A549 (cell line): Measurements from ENCODE around the gene ELAC2. TPM values are rescaled to one million over a fixed set of nuclear protein-coding genes. Genes with fewer than 3 reads are reported as not detected.

Experiments used
- ATAC-seq, 2 experiments: fragments of 200-7000 bp in 1 of 2; fragments of >200 bp in 1 of 2; cut with Nextera tagmentation in 1 of 2; cut with Tn5 transposase in 1 of 2; 3 replicates each; pipeline versions ENCODE4 v1.8.0 to v1.9.1; 2018 to 2020; ENCODE audit warnings: mild to moderate bottlenecking in 1 of 2, moderate library complexity in 1 of 2
- CTCF ChIA-PET: fragments of 300-600 bp; sonication (Branson Sonifier 250); formaldehyde crosslinking; extraction: SDS; loops from one replicate; lab custom pipeline; 2021; ENCODE audit warnings: antibody characterized with exemption, inconsistent platforms; lab: Yijun Ruan, JAX
- POLR2A ChIA-PET: fragments of 350-600 bp; formaldehyde crosslinking; extraction: SDS; loops from one replicate; lab custom pipeline; 2021; ENCODE audit warnings: antibody characterized with exemption, inconsistent platforms; lab: Yijun Ruan, JAX
- DNase-seq, 2 experiments: peaks; one replicate each; pipeline versions ENCODE4 v3.0.0 to v3.0.0-alpha.2; 2011 to 2016; ENCODE audit warnings: low read depth in 1 of 2, low spot score in 1 of 2
- FAIRE-seq: peaks from 2 replicates; lab custom pipeline; 2011; peaks lifted over from hg19 to GRCh38; lab: Jason Lieb, UNC
- H3K27ac ChIP-seq, 2 experiments: fragments of >200 bp; sonication (Bioruptor Twin); formaldehyde crosslinking; 3 replicates each; pipeline ENCODE4 v1.5.1; 2016 to 2017
- H3K4me1 ChIP-seq: fragments of >200 bp; sonication (Bioruptor Twin); formaldehyde crosslinking; 3 replicates; pipeline ENCODE4 v1.6.1; 2016
- H3K4me2 ChIP-seq: fragments of >200 bp; sonication (Bioruptor Twin); formaldehyde crosslinking; 3 replicates; pipeline ENCODE4 v1.6.1; 2016
- H3K4me3 ChIP-seq: fragments of >200 bp; sonication (Bioruptor Twin); formaldehyde crosslinking; 3 replicates; pipeline ENCODE4 v1.5.1; 2016
- H3K9me3 ChIP-seq: fragments of >200 bp; sonication (Bioruptor Twin); formaldehyde crosslinking; 3 replicates; pipeline ENCODE4 v1.6.1; 2016
- CBX2 ChIP-seq: fragments of 200-600 bp; sonication (generic); IDR thresholded peaks from 2 replicates; pipeline ENCODE4 v1.6.1; 2016; ENCODE audit warnings: low read depth, mild to moderate bottlenecking, borderline replicate concordance
- CBX8 ChIP-seq: fragments of 200-600 bp; sonication (generic); IDR thresholded peaks from 2 replicates; pipeline ENCODE4 v1.6.1; 2016
- CEBPB ChIP-seq, 2 experiments: fragments of >200 bp in 1 of 2; sonication (Bioruptor Twin) in 1 of 2; formaldehyde crosslinking in 1 of 2; IDR thresholded peaks; 2 replicates each; pipeline ENCODE4 v1.6.1; 2012 to 2016
- EP300 ChIP-seq, 2 experiments: fragments of >200 bp; sonication (Bioruptor Twin); formaldehyde crosslinking; IDR thresholded peaks; 2 replicates in 1 of 2; 3 replicates in 1 of 2; pipeline ENCODE4 v1.6.1; 2016 to 2017
- FOSL2 ChIP-seq, 2 experiments: fragments of 450-650 bp in 1 of 2; fragments of >200 bp in 1 of 2; sonication (Bioruptor Twin) in 1 of 2; formaldehyde crosslinking; IDR thresholded peaks; 2 replicates each; pipeline versions ENCODE4 v1.5.0 to v1.6.1; 2016 to 2020; ENCODE audit warnings: mild to moderate bottlenecking in 1 of 2, moderate library complexity in 1 of 2
- GATA3 ChIP-seq: IDR thresholded peaks from 2 replicates; pipeline ENCODE4 v1.6.1; 2012; ENCODE audit warnings: borderline replicate concordance
- HDAC2 ChIP-seq: fragments of 200-600 bp; sonication (generic); IDR thresholded peaks from 2 replicates; pipeline ENCODE4 v1.6.1; 2016
- HOXB5 ChIP-seq: fragments of 250-450 bp; sonication (Bioruptor Pico); IDR thresholded peaks from 2 replicates; pipeline ENCODE4 v1.5.0; 2020; ENCODE audit warnings: mild to moderate bottlenecking, moderate library complexity
- JUNB ChIP-seq: fragments of >200 bp; sonication (Bioruptor Twin); formaldehyde crosslinking; IDR thresholded peaks from 2 replicates; pipeline ENCODE4 v1.6.1; 2016
- KDM5A ChIP-seq: fragments of 200-600 bp; sonication (generic); IDR thresholded peaks from 2 replicates; pipeline ENCODE4 v1.6.1; 2016; ENCODE audit warnings: antibody characterized with exemption, mild to moderate bottlenecking
- MAFK ChIP-seq: fragments of 450-650 bp; IDR thresholded peaks from 2 replicates; pipeline ENCODE4 v1.6.1; 2014; ENCODE audit not compliant: partially characterized antibody
- MAZ ChIP-seq: fragments of 150-350 bp; IDR thresholded peaks from 2 replicates; pipeline ENCODE4 v1.6.1; 2014; ENCODE audit warnings: antibody characterized with exemption, low read depth, low read length, borderline replicate concordance
- NPAS2 ChIP-seq: fragments of 250-450 bp; sonication (Bioruptor Pico); IDR thresholded peaks from 2 replicates; pipeline ENCODE4 v1.8.0; 2022; ENCODE audit warnings: mild to moderate bottlenecking, moderate library complexity, borderline replicate concordance
- POLR2AphosphoS2 ChIP-seq: conservative IDR thresholded peaks from 2 replicates; pipeline ENCODE4 v1.6.1; 2012; ENCODE audit warnings: low read length, improper control_type of control experiment, inconsistent platforms
- RAD21 ChIP-seq, 2 experiments: fragments of >200 bp in 1 of 2; sonication (Bioruptor Twin) in 1 of 2; formaldehyde crosslinking in 1 of 2; IDR thresholded peaks in 1 of 2; conservative IDR thresholded peaks in 1 of 2; 2 replicates in 1 of 2; 3 replicates in 1 of 2; pipeline ENCODE4 v1.6.1; 2012 to 2018; ENCODE audit warnings: inconsistent platforms in 1 of 2
- RCOR1 ChIP-seq: fragments of 150-350 bp; IDR thresholded peaks from 2 replicates; pipeline ENCODE4 v1.6.1; 2014; ENCODE audit warnings: antibody characterized with exemption, low read length, low read depth
- RFX5 ChIP-seq: fragments of 450-650 bp; IDR thresholded peaks from 2 replicates; pipeline ENCODE4 v1.7.1; 2014; ENCODE audit warnings: antibody characterized with exemption, mild to moderate bottlenecking, moderate library complexity
- SREBF2 ChIP-seq: fragments of 450-650 bp; IDR thresholded peaks from 2 replicates; pipeline ENCODE4 v1.6.1; 2014; ENCODE audit warnings: mild to moderate bottlenecking, moderate library complexity
- TFCP2L1 ChIP-seq: fragments of 250-450 bp; sonication (Bioruptor Pico); IDR thresholded peaks from 2 replicates; pipeline ENCODE4 v1.5.0; 2021; ENCODE audit warnings: mild to moderate bottlenecking
- TP53 ChIP-seq: fragments of 250-450 bp; sonication (Bioruptor Pico); IDR thresholded peaks from 2 replicates; pipeline ENCODE4 v1.5.0; 2021; ENCODE audit warnings: mild to moderate bottlenecking, moderate library complexity
- USF2 ChIP-seq: fragments of 450-650 bp; IDR thresholded peaks from 2 replicates; pipeline ENCODE4 v1.6.1; 2014; ENCODE audit warnings: antibody characterized with exemption
- ZSCAN20 ChIP-seq: fragments of 250-450 bp; sonication (Bioruptor Pico); IDR thresholded peaks from 2 replicates; pipeline ENCODE4 v1.8.0; 2022; ENCODE audit warnings: mild to moderate bottlenecking, moderate library complexity
- WGBS: methylation state at CpG from one replicate; pipeline ENCODE4 v1.1.6; 2017; ENCODE audit errors: missing lambda C conversion rate; 5-methylcytosine and 5-hydroxymethylcytosine counted together
- polyA plus RNA-seq, 4 experiments: library from polyadenylated mRNA; depleted of rRNA in 3 of 4; stranded (reverse); fragments of >200 nt; fragmentation: RNase III in 1 of 4; extraction: RNeasy Plus Mini Kit Qiagen cat#74134 plus additional on column Dnase treatment in 1 of 4; gene quantifications; 2 replicates in 3 of 4; 3 replicates in 1 of 4; pipeline ENCODE4 v1.2.3, GENCODE V29; 2011 to 2017
- TF ChIP-seq, protein P1 (sequence below): fragments of 250-450 bp; sonication (Bioruptor Pico); IDR thresholded peaks from 2 replicates; pipeline ENCODE4 v1.5.0; 2020; ENCODE audit warnings: low read depth, mild to moderate bottlenecking, moderate library complexity
- TF ChIP-seq, protein P2 (sequence below): fragments of >200 bp; sonication (Bioruptor Twin); formaldehyde crosslinking; IDR thresholded peaks from 3 replicates; pipeline ENCODE4 v1.6.1; 2016
- TF ChIP-seq, protein P3 (sequence below): fragments of 150-350 bp; IDR thresholded peaks from 2 replicates; pipeline ENCODE4 v1.6.1; 2014; ENCODE audit warnings: low read depth, mild to moderate bottlenecking, low read length

The ELAC2 gene
- polyA plus RNA-seq, 2 of the 4 experiments (the other 2 are of a cell fraction) = 97.9 to 106 TPM

GRCh38 chr17:12963505-12963904 lies 54.3 kb downstream of the ELAC2 start (continued):
- TF ChIP-seq TFCP2L1 (CRISPR knock-in tag) (no peak), EP300 (IDR thresholded peaks at IDR 0.05) (no peak), RAD21 (conservative IDR thresholded peaks at IDR 0.05 in 1 of 2, IDR thresholded peaks at IDR 0.05 in 1 of 2) (no peak), JUNB (no peak), MAFK (no peak), HOXB5 (CRISPR knock-in tag) (no peak), ZSCAN20 (CRISPR knock-in tag) (no peak)
- TF ChIP-seq, all 56 proteins: peak for 0

- ChIA-PET POLR2A (no interaction called here), CTCF (interaction anchor here (1.2 to 1.7 kb wide), 3 partner anchors 9 to 62 kb away, joined by 3 to 5 read pairs (median 4); no protein-coding TSS in a partner anchor)
- no peaks in the 10 kb centered on the region for H3K4me1 ChIP-seq
- TF ChIP-seq CEBPB (IDR thresholded peaks at IDR 0.05) (no peak), RFX5 (no peak), ZSCAN20 (CRISPR knock-in tag) (no peak), MAZ (no peak), POLR2AphosphoS2 (no peak), GATA3 (no peak), RAD21 (conservative IDR thresholded peaks at IDR 0.05 in 1 of 2, IDR thresholded peaks at IDR 0.05 in 1 of 2) (no peak), SREBF2 (no peak), CBX8 (no peak), CBX2 (no peak)
- no peak overlapping the region for H3K4me2 ChIP-seq
- WGBS = 87% methylated on average over 4 of the region's 4 CpGs
- no peak for FAIRE-seq
- ATAC-seq = no peak
- 0 out of 3 replicates have a peak, but pooled peaks cover 5% of the 10 kb centered on the region for H3K9me3 ChIP-seq
- no peak overlapping the region for H3K4me3 ChIP-seq
- H3K27ac ChIP-seq = no peak overlapping the region
- no peak for DNase-seq
Measured at GRCh38 chr17:12961655-12962054, 56.2 kb downstream of the ELAC2 start.

- no peak for DNase-seq
- no peak overlapping the region for H3K27ac ChIP-seq
- FAIRE-seq = no peak
- CTCF ChIA-PET = interaction anchor here (0.5 to 2.0 kb wide), 2 partner anchors 43 to 1676 kb away, joined by 3 to 5 read pairs; no protein-coding TSS in a partner anchor
- no peak overlapping the region for H3K4me3 ChIP-seq
- POLR2A ChIA-PET = no interaction called here
- no peak for ATAC-seq
- H3K4me2 ChIP-seq = no peak overlapping the region
- H3K4me1 ChIP-seq = no peaks in the 10 kb centered on the region
- TF ChIP-seq, protein P1, sequence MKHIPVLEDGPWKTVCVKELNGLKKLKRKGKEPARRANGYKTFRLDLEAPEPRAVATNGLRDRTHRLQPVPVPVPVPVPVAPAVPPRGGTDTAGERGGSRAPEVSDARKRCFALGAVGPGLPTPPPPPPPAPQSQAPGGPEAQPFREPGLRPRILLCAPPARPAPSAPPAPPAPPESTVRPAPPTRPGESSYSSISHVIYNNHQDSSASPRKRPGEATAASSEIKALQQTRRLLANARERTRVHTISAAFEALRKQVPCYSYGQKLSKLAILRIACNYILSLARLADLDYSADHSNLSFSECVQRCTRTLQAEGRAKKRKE (CRISPR knock-in tag) = no peak
- TF ChIP-seq FOSL2 (IDR thresholded peaks at IDR 0.05) = no peak
- no peak for TF ChIP-seq FOSL2 (CRISPR knock-in tag; IDR thresholded peaks at IDR 0.05)
- TF ChIP-seq GATA3 = no peak
- no peak for TF ChIP-seq USF2
- TF ChIP-seq RCOR1 = no peak
- no peak for TF ChIP-seq ZSCAN20 (CRISPR knock-in tag)
- TF ChIP-seq NPAS2 = no peak
- no peak for TF ChIP-seq KDM5A
- TF ChIP-seq, protein P2, sequence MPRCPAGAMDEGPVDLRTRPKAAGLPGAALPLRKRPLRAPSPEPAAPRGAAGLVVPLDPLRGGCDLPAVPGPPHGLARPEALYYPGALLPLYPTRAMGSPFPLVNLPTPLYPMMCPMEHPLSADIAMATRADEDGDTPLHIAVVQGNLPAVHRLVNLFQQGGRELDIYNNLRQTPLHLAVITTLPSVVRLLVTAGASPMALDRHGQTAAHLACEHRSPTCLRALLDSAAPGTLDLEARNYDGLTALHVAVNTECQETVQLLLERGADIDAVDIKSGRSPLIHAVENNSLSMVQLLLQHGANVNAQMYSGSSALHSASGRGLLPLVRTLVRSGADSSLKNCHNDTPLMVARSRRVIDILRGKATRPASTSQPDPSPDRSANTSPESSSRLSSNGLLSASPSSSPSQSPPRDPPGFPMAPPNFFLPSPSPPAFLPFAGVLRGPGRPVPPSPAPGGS = no peak
- no peak for TF ChIP-seq TP53 (CRISPR knock-in tag)
- no peak for TF ChIP-seq HDAC2
- TF ChIP-seq TFCP2L1 (CRISPR knock-in tag) = no peak
- TF ChIP-seq, protein P3, sequence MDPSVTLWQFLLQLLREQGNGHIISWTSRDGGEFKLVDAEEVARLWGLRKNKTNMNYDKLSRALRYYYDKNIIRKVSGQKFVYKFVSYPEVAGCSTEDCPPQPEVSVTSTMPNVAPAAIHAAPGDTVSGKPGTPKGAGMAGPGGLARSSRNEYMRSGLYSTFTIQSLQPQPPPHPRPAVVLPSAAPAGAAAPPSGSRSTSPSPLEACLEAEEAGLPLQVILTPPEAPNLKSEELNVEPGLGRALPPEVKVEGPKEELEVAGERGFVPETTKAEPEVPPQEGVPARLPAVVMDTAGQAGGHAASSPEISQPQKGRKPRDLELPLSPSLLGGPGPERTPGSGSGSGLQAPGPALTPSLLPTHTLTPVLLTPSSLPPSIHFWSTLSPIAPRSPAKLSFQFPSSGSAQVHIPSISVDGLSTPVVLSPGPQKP = no peak
- TF ChIP-seq, all 56 proteins: peak for 0
- WGBS = 72% methylated on average over 8 of the region's 8 CpGs
- 0 out of 3 replicates have a peak, but pooled peaks cover 9% of the 10 kb centered on the region for H3K9me3 ChIP-seq
Measured at GRCh38 chr17:12959441-12959840, 58.4 kb downstream of the ELAC2 start.
